CD14-positive monocyte (primary cell): Measurements from ENCODE around the gene LAMP1. TPM values are rescaled to one million over a fixed set of nuclear protein-coding genes. Genes with fewer than 3 reads are reported as not detected.

ENCODE experiments used
- DNase-seq, 3 donors: peaks; one replicate each; pipeline ENCODE4 v3.0.0-alpha.2; 2011 to 2022
- H2AFZ ChIP-seq: 2 replicates; pipeline ENCODE4 v1.6.0; 2012; ENCODE audit warnings: mild to moderate bottlenecking, low read depth, low read length, inconsistent platforms; ENCODE audit not compliant: insufficient read depth, poor library complexity, severe bottlenecking
- H3K27ac ChIP-seq, 2 donors: 1 replicate in 1 of 2; 2 replicates in 1 of 2; pipeline ENCODE4 v1.5.1; 2012 to 2013; ENCODE audit warnings: low read length in 2 of 2, control low read depth in 1 of 2, inconsistent platforms in 1 of 2, low read depth in 1 of 2, mild to moderate bottlenecking in 1 of 2
- H3K27me3 ChIP-seq, 2 donors: one replicate each; pipeline versions ENCODE4 v1.6.0 to v1.6.1; 2011 to 2013; ENCODE audit warnings: low read length in 2 of 2; ENCODE audit not compliant: control insufficient read depth in 2 of 2, insufficient read depth in 2 of 2
- H3K36me3 ChIP-seq, 2 donors: replicated peaks in 1 of 2; 1 replicate in 1 of 2; 2 replicates in 1 of 2; pipeline versions ENCODE4 v1.5.1 to v1.6.1; 2012 to 2013; ENCODE audit warnings: low read length in 2 of 2, control low read depth in 1 of 2, inconsistent platforms in 1 of 2, mild to moderate bottlenecking in 1 of 2; ENCODE audit not compliant: insufficient read depth in 2 of 2, control insufficient read depth in 1 of 2
- H3K4me1 ChIP-seq, 2 donors: 1 replicate in 1 of 2; 2 replicates in 1 of 2; pipeline versions ENCODE4 v1.5.1 to v1.6.1; 2012 to 2013; ENCODE audit warnings: low read length in 2 of 2, control low read depth in 1 of 2, inconsistent platforms in 1 of 2, mild to moderate bottlenecking in 1 of 2, moderate library complexity in 1 of 2; ENCODE audit not compliant: insufficient read depth in 2 of 2, control insufficient read depth in 1 of 2
- H3K4me2 ChIP-seq: replicated peaks from 2 replicates; pipeline ENCODE3; 2012; ENCODE audit warnings: low read length, moderate library complexity, mild to moderate bottlenecking; ENCODE audit not compliant: poor library complexity, severe bottlenecking; ENCODE audit errors: extremely low read depth
- H3K4me3 ChIP-seq, 3 experiments: fragments of 200-600 bp in 1 of 3; sonication (generic) in 1 of 3; replicated peaks in 1 of 3; 1 replicate in 2 of 3; 2 replicates in 1 of 3; pipeline ENCODE4 v1.5.1; 2011 to 2013; ENCODE audit warnings: low read length in 3 of 3, mild to moderate bottlenecking in 3 of 3, control low read depth in 2 of 3, low read depth in 2 of 3, inconsistent platforms in 1 of 3, moderate library complexity in 1 of 3
- H3K79me2 ChIP-seq: 2 replicates; pipeline ENCODE4 v1.6.0; 2012; ENCODE audit warnings: mild to moderate bottlenecking, control low read depth, inconsistent platforms, low read length, moderate library complexity; ENCODE audit not compliant: insufficient read depth
- H3K9ac ChIP-seq: 2 replicates; pipeline ENCODE4 v1.6.0; 2017; ENCODE audit warnings: low read length, mild to moderate bottlenecking; ENCODE audit not compliant: insufficient read depth, poor library complexity, severe bottlenecking
- H3K9me3 ChIP-seq, 2 donors: replicated peaks in 1 of 2; 1 replicate in 1 of 2; 2 replicates in 1 of 2; pipeline versions ENCODE4 v1.5.1 to v1.6.1; 2012 to 2013; ENCODE audit warnings: low read length in 2 of 2, control low read depth in 1 of 2; ENCODE audit not compliant: control insufficient read depth in 1 of 2, insufficient read depth in 1 of 2
- H4K20me1 ChIP-seq: 2 replicates; pipeline ENCODE4 v1.6.0; 2012; ENCODE audit warnings: mild to moderate bottlenecking, low read length, control low read depth, moderate library complexity; ENCODE audit not compliant: insufficient read depth
- H3K27ac Mint-ChIP-seq, 7 donors: one replicate each; pipeline ENCODE4 v1.8.0; 2020; ENCODE audit warnings: mild to moderate bottlenecking in 7 of 7, mixed read lengths in 7 of 7, moderate library complexity in 6 of 7, inconsistent platforms in 2 of 7
- H3K27me3 Mint-ChIP-seq, 3 donors: one replicate each; pipeline ENCODE4 v1.8.0; 2021 to 2022; ENCODE audit warnings: low read depth in 3 of 3, mild to moderate bottlenecking in 3 of 3, mixed read lengths in 3 of 3, moderate library complexity in 3 of 3, inconsistent platforms in 1 of 3
- H3K36me3 Mint-ChIP-seq, 2 donors: one replicate each; pipeline ENCODE4 v1.8.0; 2020; ENCODE audit warnings: mixed read lengths in 2 of 2, inconsistent platforms in 1 of 2, mild to moderate bottlenecking in 1 of 2
- H3K4me1 Mint-ChIP-seq: one replicate; pipeline ENCODE4 v1.8.0; 2020; ENCODE audit warnings: mild to moderate bottlenecking, mixed read lengths
- H3K4me3 Mint-ChIP-seq, 2 donors: one replicate each; pipeline ENCODE4 v1.8.0; 2020; ENCODE audit warnings: mild to moderate bottlenecking in 2 of 2, mixed read lengths in 2 of 2, moderate library complexity in 1 of 2
- H3K9me3 Mint-ChIP-seq, 7 donors: one replicate each; pipeline ENCODE4 v1.8.0; 2020 to 2022; ENCODE audit warnings: mixed read lengths in 7 of 7, mild to moderate bottlenecking in 6 of 7, moderate library complexity in 6 of 7, inconsistent platforms in 2 of 7
- WGBS: methylation state at CpG from one replicate; pipeline ENCODE4 v1.1.5; 2013; ENCODE audit warnings: missing lambda C conversion rate; ENCODE audit not compliant: insufficient coverage; 5-methylcytosine and 5-hydroxymethylcytosine counted together
- intact Hi-C, 2 donors: fragments of 100-400 bp; cut with micrococcal nuclease; formaldehyde crosslinking; loops; one replicate each; pipeline versions ENCODE4 v1.15.0 to v1.15.1; 2023
- polyA plus RNA-seq, 3 donors: library from polyadenylated mRNA; depleted of rRNA in 1 of 3; unstranded in 2 of 3; stranded (reverse) in 1 of 3; fragments of 300-500 nt in 2 of 3; fragments of >200 nt in 1 of 3; fragmentation: Illumina TruSeq in 2 of 3; gene quantifications; 1 replicate in 2 of 3; 2 replicates in 1 of 3; pipeline ENCODE4 v1.2.3, GENCODE V29; 2012 to 2021
- TF ChIP-seq, protein P1 (sequence below): fragments of 200-600 bp; IDR thresholded peaks from one replicate; pipeline ENCODE4 v1.8.0; 2022; ENCODE audit warnings: antibody characterized with exemption, mild to moderate bottlenecking

Gene LAMP1
- polyA plus RNA-seq, 3 donors = 22.0 to 122 (median 24.5) TPM

- H3K9me3 ChIP-seq = no peaks in the 10 kb centered on the region
- H3K36me3 Mint-ChIP-seq = no peaks in the 10 kb centered on the region
- H3K4me3 Mint-ChIP-seq = no peak overlapping the region
- no peak overlapping the region for H3K9ac ChIP-seq
- H3K27me3 ChIP-seq = no peaks in the 10 kb centered on the region
- H3K79me2 ChIP-seq = no peaks in the 10 kb centered on the region
- peaks cover 0 to 4% (median 2%) of the 10 kb centered on the region in 7 donors for H3K9me3 Mint-ChIP-seq
- 92% methylated on average over 14 of the region's 15 CpGs for WGBS
- peaks cover 3 to 13% (median 4%) of the 10 kb centered on the region in 3 donors for H3K27me3 Mint-ChIP-seq
- intact Hi-C loops = no loop called here
- TF ChIP-seq, protein P1, sequence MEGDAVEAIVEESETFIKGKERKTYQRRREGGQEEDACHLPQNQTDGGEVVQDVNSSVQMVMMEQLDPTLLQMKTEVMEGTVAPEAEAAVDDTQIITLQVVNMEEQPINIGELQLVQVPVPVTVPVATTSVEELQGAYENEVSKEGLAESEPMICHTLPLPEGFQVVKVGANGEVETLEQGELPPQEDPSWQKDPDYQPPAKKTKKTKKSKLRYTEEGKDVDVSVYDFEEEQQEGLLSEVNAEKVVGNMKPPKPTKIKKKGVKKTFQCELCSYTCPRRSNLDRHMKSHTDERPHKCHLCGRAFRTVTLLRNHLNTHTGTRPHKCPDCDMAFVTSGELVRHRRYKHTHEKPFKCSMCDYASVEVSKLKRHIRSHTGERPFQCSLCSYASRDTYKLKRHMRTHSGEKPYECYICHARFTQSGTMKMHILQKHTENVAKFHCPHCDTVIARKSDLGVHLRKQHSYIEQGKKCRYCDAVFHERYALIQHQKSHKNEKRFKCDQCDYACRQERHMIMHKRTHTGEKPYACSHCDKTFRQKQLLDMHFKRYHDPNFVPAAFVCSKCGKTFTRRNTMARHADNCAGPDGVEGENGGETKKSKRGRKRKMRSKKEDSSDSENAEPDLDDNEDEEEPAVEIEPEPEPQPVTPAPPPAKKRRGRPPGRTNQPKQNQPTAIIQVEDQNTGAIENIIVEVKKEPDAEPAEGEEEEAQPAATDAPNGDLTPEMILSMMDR = no peak
- H3K27ac Mint-ChIP-seq = no peak overlapping the region
- no peak overlapping the region for H3K4me2 ChIP-seq
- no peaks in the 10 kb centered on the region for H3K4me1 Mint-ChIP-seq
- H4K20me1 ChIP-seq = no peaks in the 10 kb centered on the region
- no peak overlapping the region for H3K27ac ChIP-seq
- DNase-seq = no peak
- H3K4me3 ChIP-seq = no peak overlapping the region
- no peaks in the 10 kb centered on the region for H3K36me3 ChIP-seq
- H2AFZ ChIP-seq = no peak overlapping the region
- no peaks in the 10 kb centered on the region for H3K4me1 ChIP-seq
Measured at GRCh38 chr13:113338451-113338850, 41.4 kb downstream of the LAMP1 start.

DNA sequence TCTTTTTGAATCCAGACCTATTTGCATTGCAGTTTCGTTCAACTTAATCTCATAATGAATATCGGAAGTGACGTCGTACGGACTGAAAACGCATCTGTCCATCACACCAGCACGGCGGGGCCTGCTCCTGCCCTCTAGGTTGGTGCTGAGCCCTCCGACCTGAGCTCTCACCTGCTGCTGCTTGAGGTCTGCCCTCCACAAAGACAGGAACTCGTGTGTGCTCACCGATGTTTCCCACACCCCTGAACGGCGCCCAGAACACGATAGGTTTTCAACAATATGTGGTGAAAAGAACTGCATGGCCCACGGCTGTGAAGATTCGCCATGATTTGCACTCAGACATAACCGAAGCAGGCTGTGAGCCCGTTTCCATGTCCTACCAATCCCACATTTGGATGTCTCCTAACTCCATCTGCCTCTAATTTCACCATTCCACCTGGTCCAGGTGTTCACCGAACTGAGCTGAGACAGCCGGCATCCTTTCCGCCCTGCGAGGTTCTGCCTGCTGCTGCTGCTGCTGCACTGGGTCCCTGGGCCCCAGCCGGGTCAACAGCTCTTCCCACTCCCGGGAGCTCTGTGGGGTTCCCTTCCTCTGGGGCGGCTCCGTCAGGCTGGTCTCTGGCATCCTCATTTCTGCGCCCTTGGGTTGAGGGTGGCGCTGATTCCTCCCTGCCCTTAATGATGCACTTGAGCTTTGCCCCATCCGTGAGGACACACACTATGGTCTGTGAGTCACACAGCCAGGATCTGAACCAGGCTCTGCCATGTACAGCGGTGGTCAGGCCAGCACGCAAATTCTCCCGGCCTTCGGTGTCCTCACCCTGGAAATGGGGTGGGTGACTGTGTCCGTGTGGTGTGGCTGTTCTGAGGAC is 46.0 kb downstream of the LAMP1 start:
- WGBS = 88% methylated on average over 33 of the region's 34 CpGs
- H3K27ac ChIP-seq = no peak overlapping the region
- Mint-ChIP-seq H3K4me1 (no peaks in the 10 kb centered on the region), H3K27me3 (peaks cover 0 to 10% (median 3%) of the 10 kb centered on the region in 3 donors), H3K27ac (peak overlapping the region in 1 of 7 donors; percentile 41), H3K36me3 (no peaks in the 10 kb centered on the region), H3K4me3 (no peak overlapping the region), H3K9me3 (peaks cover 13 to 35% (median 26%) of the 10 kb centered on the region in 7 donors)
- no peak overlapping the region for H2AFZ ChIP-seq
- no peaks in the 10 kb centered on the region for H3K4me1 ChIP-seq
- H3K36me3 ChIP-seq = no peaks in the 10 kb centered on the region
- no peak overlapping the region for H3K4me3 ChIP-seq
- H3K9me3 ChIP-seq = peaks cover 16 to 28% of the 10 kb centered on the region in 2 donors
- H3K27me3 ChIP-seq = no peaks in the 10 kb centered on the region
- no peak for DNase-seq
- no peak overlapping the region for H3K4me2 ChIP-seq
- no peak overlapping the region for H3K9ac ChIP-seq
- TF ChIP-seq, protein P1 = no peak
- no peaks in the 10 kb centered on the region for H4K20me1 ChIP-seq
- intact Hi-C loops = no loop called here
- no peaks in the 10 kb centered on the region for H3K79me2 ChIP-seq
